Natural killer cell treated with Interleukin-12 subunit alpha and Interleukin-12 subunit beta and Interleukin-15 and Interleukin-18, amount 100 ng/mL, for 72 hours (primary cell): Measurements from ENCODE around the gene UBAC1. TPM values are rescaled to one million over a fixed set of nuclear protein-coding genes. Genes with fewer than 3 reads are reported as not detected.
A peak's percentile ranks its signal among the peaks of the same experiment; 100 is the strongest.

Experiments used
- ATAC-seq, 2 donors: fragments of 150-1000 bp; cut with Tn5 transposase in 1 of 2; sonication (Bioruptor Pico), chemical (Tn5 transposase) in 1 of 2; 2 replicates each; pipeline ENCODE4 v1.10.0; 2021
- DNase-seq: peaks from one replicate; pipeline ENCODE4 v3.0.0; 2022; ENCODE audit warnings: low spot score
- H3K27ac Mint-ChIP-seq, 2 donors: 1 replicate in 1 of 2; 2 replicates in 1 of 2; pipeline ENCODE4 v1.8.0; 2022; ENCODE audit warnings: mixed read lengths in 2 of 2, mild to moderate bottlenecking in 1 of 2, moderate library complexity in 1 of 2
- H3K27me3 Mint-ChIP-seq, 2 donors: 1 replicate in 1 of 2; 2 replicates in 1 of 2; pipeline ENCODE4 v1.8.0; 2022; ENCODE audit warnings: mixed read lengths in 2 of 2
- H3K36me3 Mint-ChIP-seq: one replicate; pipeline ENCODE4 v1.8.0; 2022; ENCODE audit warnings: mixed read lengths
- H3K4me1 Mint-ChIP-seq, 2 donors: 1 replicate in 1 of 2; 2 replicates in 1 of 2; pipeline ENCODE4 v1.8.0; 2022; ENCODE audit warnings: low read depth in 2 of 2, mixed read lengths in 2 of 2, mild to moderate bottlenecking in 1 of 2
- H3K4me3 Mint-ChIP-seq: one replicate; pipeline ENCODE4 v1.8.0; 2022; ENCODE audit warnings: mixed read lengths
- H3K9me3 Mint-ChIP-seq: 2 replicates; pipeline ENCODE4 v1.8.0; 2022; ENCODE audit warnings: mixed read lengths
- total RNA-seq, 2 donors: library from RNA; stranded (reverse); gene quantifications; one replicate each; pipeline ENCODE4 v1.2.3, GENCODE V29; 2022

The UBAC1 gene
- total RNA-seq, 2 donors from 2014 or later: 28.9 to 42.4 TPM

DNA sequence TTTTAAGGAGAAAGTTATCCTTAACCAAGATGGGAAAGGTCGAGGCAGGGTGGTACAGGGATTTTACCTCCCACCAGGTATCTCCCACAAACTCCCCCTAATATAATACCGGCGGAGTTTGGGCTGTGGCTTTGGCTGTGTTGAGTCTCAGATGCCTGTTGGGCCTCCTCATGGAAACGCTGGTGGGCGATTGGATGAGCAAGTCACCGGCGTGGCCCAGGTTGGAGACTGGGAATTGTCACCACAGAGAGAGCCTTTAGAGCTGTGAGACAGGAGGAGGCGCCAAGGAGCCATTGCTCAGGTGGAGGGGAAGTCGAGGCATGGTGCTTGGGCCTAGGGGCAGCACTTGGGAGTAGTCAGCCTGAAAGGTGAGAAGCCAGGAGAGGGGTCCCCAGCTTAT, 50.4 kb downstream of the UBAC1 start:
- H3K27me3 Mint-ChIP-seq: no peaks in the 10 kb centered on the region
- no peak overlapping the region for H3K4me3 Mint-ChIP-seq
- no peak for ATAC-seq
- no peak overlapping the region for H3K27ac Mint-ChIP-seq
- peaks cover 36% of the 10 kb centered on the region for H3K36me3 Mint-ChIP-seq
- peaks cover 4% of the 10 kb centered on the region for H3K9me3 Mint-ChIP-seq
- no peak for DNase-seq
- peaks cover 33 to 39% of the 10 kb centered on the region in 2 donors for H3K4me1 Mint-ChIP-seq

DNA sequence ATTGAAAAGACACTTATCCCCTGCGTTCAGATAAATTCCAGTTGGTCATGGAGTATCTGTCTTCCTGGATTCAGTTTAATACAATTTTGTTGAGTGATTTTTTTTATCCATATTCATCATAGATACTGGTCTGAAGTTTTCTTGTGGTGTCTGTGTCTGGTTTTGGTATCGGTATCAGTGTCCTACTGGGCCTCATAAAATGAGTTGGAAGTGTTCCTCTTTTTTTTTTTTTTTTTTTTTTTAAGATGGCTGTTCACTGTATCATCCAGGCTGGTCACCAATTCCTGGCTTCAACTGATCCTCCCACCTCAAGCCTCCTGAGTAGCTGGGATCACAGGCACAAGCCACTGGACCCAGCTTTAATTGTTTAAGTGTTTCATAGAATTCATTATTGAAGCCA, 51.0 kb downstream of the UBAC1 start:
- peaks cover 32% of the 10 kb centered on the region for H3K36me3 Mint-ChIP-seq
- no peaks in the 10 kb centered on the region for H3K27me3 Mint-ChIP-seq
- peaks cover 4% of the 10 kb centered on the region for H3K9me3 Mint-ChIP-seq
- DNase-seq (no peak), ATAC-seq (no peak)
- no peak overlapping the region for H3K27ac Mint-ChIP-seq
- H3K4me1 Mint-ChIP-seq: peaks cover 38 to 44% of the 10 kb centered on the region in 2 donors
- peak overlapping the region; percentile 13 for H3K4me3 Mint-ChIP-seq

DNA sequence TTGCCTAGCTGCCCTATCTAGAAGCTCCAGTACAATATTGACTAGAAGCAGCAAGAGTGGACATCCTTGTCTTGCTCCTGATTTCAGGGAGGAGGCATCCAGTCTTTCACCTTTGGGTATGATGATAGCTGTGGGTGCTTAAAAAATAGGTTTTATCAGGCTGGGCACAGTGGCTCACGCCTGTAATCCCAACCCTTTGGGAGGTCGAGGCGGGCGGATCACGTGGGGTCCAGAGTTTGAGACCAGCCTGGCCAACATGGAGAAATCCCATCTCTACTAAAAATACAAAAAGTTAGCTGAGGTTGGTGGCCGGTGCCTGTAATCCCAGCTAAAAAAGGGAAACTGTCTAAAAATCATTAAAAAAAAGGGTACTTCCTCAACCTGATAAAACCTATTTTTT, 51.8 kb downstream of the UBAC1 start:
- Mint-ChIP-seq H3K4me1 (peaks cover 42 to 48% of the 10 kb centered on the region in 2 donors), H3K36me3 (peaks cover 31% of the 10 kb centered on the region), H3K4me3 (peak overlapping the region; percentile 75), H3K27ac (peak overlapping the region in 1 of 2 donors; percentile 36), H3K27me3 (no peaks in the 10 kb centered on the region), H3K9me3 (peaks cover 4% of the 10 kb centered on the region)
- no peak for ATAC-seq
- DNase-seq: no peak

DNA sequence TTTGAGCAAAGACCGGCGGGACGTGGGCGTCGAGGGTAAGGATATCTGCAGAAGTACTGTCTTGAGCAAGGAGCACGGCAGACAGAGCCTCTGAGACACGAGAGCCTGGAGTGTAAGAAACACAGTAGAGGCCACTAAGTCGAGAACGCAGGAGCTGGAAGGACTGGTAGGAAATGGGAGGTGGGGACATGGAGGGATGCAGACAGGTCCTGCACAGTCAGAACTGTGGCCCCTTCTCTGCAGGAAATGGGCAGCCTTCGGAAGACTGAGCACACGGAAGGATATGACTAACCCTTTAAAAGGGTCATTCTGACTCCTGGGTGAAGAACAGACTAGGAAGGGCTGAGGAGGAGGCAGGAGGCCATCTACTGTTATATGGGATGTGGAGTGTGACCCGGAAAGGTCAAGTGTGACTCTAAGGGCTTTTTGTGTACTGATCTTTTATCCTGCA, 52.4 kb downstream of the UBAC1 start:
- H3K36me3 Mint-ChIP-seq: peaks cover 27% of the 10 kb centered on the region
- peaks cover 3% of the 10 kb centered on the region for H3K9me3 Mint-ChIP-seq
- peak overlapping the region; percentile 75 for H3K4me3 Mint-ChIP-seq
- peak overlapping the region; percentile 36 to 74 for H3K27ac Mint-ChIP-seq
- peaks cover 40 to 47% of the 10 kb centered on the region in 2 donors for H3K4me1 Mint-ChIP-seq
- ATAC-seq: no peak
- no peak for DNase-seq
- H3K27me3 Mint-ChIP-seq: no peaks in the 10 kb centered on the region

DNA sequence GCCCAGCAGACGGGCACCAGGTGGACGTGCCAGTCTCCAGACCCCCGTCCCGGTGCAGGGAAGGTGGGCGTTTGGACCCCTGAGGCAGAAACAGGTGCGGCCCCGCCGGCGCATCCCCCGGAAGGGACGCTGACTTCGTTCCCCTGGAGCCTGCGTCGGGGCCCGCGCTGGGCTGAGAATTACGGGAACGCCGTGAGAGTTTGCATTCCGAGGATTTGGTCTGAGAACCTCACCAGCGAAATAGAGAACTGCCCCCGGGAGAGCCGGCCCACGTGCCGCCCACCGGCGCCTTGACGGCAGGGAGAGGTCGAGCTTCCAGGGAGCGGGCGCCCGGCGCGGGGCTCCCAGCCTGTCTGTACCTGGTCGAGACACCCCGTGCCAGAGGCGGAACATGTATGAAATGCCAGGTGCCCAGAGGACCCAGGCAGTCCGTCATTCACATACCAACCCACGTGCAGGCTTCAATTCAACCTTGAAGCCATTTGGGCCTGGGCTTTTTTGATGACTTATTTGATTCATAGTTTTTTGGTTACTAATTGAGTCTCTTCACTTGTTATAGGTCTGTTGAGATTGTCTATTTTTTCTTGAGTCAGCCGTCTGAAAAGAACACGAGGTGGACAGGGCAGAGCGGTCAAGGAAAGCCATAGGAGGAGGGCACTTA, 53.0 kb downstream of the UBAC1 start:
- Mint-ChIP-seq H3K4me3 (peak overlapping the region; percentile 75), H3K27ac (peak overlapping the region; percentile 36 to 74), H3K9me3 (no peaks in the 10 kb centered on the region), H3K4me1 (peaks cover 38 to 44% of the 10 kb centered on the region in 2 donors), H3K36me3 (peaks cover 23% of the 10 kb centered on the region), H3K27me3 (no peaks in the 10 kb centered on the region)
- DNase-seq (no peak), ATAC-seq (no peak)

DNA sequence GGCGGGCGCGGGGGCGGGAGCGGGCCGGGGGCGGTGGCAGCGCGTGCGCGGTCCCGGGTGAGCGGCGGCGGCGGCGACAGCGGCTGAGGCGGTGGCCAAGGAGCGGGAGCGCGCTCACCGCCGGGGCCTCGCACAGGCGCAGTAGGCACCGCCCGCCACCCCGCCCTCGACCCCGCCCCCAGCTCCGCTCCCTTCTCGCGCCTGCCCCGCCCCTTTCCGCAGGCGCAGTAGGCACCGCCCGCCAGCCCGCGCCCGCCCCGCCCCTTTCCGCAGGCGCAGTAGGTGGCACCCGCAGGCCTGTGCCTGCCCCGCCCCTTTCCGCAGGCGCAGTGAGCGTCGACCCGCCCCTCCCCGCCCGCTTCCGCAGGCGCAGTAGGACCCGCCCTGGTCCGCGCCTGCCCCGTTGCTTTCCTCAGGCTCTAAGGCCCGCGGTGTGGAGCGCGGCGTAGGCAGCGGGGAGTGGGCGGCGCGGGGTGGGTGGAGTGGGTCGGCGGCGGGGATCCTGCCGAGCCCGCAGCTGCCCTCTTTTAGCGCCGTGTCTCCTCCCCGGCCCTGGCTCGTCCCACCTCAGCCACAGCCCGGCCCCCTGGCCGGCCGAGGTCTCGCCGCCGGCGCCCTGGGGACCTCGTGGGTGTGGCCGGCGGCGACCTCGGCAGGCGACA, 53.6 kb downstream of the UBAC1 start, which contains the start of gene CAMSAP1:
Gene CAMSAP1, minus strand, starts transcription at position 116 of the 662 bp plus-strand sequence. CDS start 387 bp downstream, outside the sequence.
- Mint-ChIP-seq H3K4me1 (peaks cover 38 to 44% of the 10 kb centered on the region in 2 donors), H3K9me3 (no peaks in the 10 kb centered on the region), H3K27ac (peak within 1 kb of the TSS; percentile 57 to 74), H3K27me3 (no peaks in the 10 kb centered on the region), H3K36me3 (peaks cover 23% of the 10 kb centered on the region), H3K4me3 (peak within 1 kb of the TSS; percentile 85)
- DNase-seq (peak; percentile 96), ATAC-seq (peak; percentile 93 to 95)

DNA sequence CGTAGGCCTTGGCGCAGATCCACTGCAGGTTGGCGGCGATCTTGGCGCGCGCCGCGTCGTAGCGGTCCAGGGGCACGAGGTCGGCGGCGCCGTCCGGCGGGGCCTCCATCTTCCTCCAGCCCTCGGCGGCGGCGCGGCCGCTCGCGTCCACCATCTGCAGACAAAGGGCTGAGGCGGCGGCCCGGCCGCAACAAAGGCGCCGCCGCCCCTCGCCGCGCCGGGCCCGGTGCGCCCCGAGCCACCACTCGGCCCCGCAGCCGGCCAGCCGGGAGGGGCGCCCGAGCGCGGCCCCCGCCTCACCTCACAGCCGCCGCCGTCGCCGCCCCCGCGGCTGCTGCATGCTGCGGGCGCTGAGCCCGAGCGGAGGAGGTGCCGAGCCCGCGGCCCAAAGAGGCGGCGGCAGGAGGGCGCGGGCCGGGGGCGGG, 54.2 kb downstream of the UBAC1 start:
- DNase-seq: no peak
- no peaks in the 10 kb centered on the region for H3K27me3 Mint-ChIP-seq
- peaks cover 41 to 47% of the 10 kb centered on the region in 2 donors for H3K4me1 Mint-ChIP-seq
- no peak overlapping the region for H3K27ac Mint-ChIP-seq
- peak in 1 of 2 donors; percentile 24 for ATAC-seq
- peaks cover 21% of the 10 kb centered on the region for H3K36me3 Mint-ChIP-seq
- no peaks in the 10 kb centered on the region for H3K9me3 Mint-ChIP-seq
- H3K4me3 Mint-ChIP-seq: no peak overlapping the region

DNA sequence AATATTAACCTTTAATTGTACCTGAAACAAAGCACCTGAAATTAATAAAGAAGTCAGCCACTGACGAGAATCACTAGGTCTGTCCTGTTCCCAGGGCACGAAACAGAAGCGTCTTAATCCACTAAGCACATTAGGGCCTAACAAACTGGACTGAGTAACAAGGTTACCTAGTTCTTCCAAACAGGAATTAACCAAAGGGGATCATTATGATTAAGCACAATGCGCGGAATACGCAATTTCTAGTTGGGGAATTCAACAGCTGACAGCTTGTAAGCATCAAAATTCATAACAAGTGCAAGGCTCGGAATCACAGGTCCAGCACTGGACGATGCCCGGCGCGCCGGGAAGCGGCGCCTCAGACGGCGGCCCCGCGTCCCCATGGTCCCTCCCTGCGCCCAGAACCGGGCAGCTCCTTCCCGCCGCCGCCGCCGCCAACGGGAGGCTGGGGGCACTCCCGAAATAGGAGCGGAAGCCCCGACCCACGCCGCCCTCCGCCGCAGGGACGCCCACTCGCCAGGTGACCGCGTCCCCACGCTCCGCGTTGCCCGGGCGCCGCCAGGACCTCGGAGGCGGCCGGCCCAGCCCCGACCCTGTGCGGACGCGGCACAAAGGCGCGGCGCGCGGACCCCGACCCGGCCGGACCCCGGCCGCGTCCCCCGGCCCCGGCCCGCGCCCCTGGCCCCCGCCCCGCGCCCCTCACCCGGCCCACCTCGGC, 54.7 kb downstream of the UBAC1 start:
- peak overlapping the region; percentile 85 for H3K4me3 Mint-ChIP-seq
- H3K4me1 Mint-ChIP-seq: peaks cover 38 to 46% of the 10 kb centered on the region in 2 donors
- DNase-seq (no peak), ATAC-seq (no peak)
- peak overlapping the region; percentile 57 to 67 for H3K27ac Mint-ChIP-seq
- H3K27me3 Mint-ChIP-seq: no peaks in the 10 kb centered on the region
- no peaks in the 10 kb centered on the region for H3K9me3 Mint-ChIP-seq
- H3K36me3 Mint-ChIP-seq: peaks cover 16% of the 10 kb centered on the region

DNA sequence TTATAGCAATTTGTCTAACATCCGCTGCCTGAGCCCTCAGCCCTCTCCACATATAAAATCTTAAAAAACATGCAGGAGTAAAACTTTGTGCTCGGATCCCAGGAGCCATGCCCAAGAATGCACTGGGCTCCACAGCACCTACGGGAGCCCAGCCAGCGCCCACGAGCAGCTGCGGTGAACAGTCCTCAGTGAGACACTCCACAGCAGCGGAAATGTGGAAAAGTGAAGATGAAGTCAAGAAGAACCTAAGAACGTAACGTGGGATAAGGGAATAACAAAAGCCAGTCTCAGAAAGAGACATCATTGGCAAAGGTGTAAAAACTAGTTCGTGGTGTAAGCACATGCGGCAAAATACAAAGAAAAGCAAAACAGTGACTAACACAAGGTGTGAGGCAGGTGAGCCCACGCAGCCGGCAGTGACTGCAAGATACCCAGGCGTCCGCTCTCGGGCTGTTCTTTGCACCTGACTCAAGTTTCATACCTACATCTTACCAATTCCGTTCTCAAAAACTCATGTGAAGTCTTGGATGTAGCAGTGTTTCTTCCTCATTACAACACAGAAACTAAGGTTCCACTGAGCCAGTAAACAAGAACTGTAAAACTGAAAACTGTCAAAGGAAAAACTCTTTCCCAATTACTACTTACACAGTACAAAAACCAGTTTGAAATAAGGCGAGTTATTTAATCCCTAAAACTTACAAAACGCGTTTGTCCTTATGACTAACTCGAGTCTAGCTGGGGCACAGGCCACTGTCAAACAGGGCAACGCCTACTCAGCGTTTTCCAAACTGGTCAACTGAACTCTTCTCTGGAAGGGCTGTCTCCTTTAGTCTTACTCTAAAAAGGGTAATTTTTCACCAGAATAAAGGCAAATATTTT, 55.6 kb downstream of the UBAC1 start:
- Mint-ChIP-seq H3K4me1 (peaks cover 38 to 40% of the 10 kb centered on the region in 2 donors), H3K9me3 (no peaks in the 10 kb centered on the region), H3K36me3 (peaks cover 7% of the 10 kb centered on the region), H3K4me3 (peak overlapping the region; percentile 85), H3K27ac (peak overlapping the region; percentile 57 to 67), H3K27me3 (no peaks in the 10 kb centered on the region)
- no peak for DNase-seq
- no peak for ATAC-seq

DNA sequence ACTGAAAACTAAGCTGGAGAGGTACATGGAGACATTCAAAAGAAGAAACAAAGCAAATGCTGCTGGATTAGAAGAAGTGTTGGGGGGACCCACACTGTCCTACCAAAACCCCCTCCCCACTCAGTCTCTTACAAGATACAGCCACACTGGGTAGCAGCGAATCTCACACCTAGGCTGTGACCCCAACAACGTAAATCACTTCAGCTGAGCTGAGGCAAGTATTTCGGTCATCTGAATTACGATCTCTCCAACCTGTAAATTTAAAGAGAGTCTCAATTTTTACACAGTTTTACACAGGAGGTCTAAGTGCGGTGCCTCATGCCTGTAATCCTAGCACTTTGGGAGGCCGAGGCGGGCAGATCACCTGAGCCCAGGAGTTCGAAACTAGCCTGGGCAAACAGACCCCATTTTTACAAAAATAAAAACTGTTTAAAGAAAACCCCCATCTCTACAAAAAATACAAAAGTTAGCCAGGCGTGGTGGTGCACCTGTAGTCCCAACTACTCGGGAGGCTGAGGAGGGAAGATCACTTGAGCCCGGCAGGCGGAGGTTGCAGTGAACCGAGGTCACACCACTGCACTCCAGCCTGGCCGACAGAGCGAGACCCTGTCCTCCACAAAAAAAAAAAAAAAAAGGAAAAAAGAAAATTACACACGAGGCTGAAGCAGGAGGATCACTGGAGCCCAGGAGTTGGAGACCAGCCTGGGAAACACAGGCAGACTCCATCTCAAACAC, 57.2 kb downstream of the UBAC1 start:
- Mint-ChIP-seq H3K4me1 (peaks cover 39 to 43% of the 10 kb centered on the region in 2 donors), H3K36me3 (peaks cover 6% of the 10 kb centered on the region), H3K9me3 (no peaks in the 10 kb centered on the region), H3K27me3 (no peaks in the 10 kb centered on the region), H3K4me3 (no peak overlapping the region), H3K27ac (no peak overlapping the region)
- DNase-seq (no peak), ATAC-seq (no peak)

DNA sequence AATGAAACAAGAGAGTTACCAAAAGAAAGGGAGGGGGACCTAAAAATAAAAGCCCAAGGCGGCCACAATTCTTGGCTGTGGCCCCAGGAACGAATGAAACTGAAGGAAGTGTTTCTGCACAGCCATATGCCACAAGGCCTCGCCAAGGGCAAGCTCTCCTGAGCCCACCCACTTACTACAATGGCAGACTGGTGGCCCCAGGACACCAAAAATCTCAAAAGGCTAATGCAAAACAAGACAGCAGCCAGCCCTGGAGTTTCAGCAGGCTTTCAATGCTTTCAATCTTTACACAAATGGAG, 57.9 kb downstream of the UBAC1 start:
- Mint-ChIP-seq H3K4me3 (no peak overlapping the region), H3K27me3 (no peaks in the 10 kb centered on the region), H3K4me1 (peaks cover 38 to 42% of the 10 kb centered on the region in 2 donors), H3K27ac (no peak overlapping the region), H3K9me3 (no peaks in the 10 kb centered on the region), H3K36me3 (peaks cover 6% of the 10 kb centered on the region)
- no peak for ATAC-seq
- no peak for DNase-seq

DNA sequence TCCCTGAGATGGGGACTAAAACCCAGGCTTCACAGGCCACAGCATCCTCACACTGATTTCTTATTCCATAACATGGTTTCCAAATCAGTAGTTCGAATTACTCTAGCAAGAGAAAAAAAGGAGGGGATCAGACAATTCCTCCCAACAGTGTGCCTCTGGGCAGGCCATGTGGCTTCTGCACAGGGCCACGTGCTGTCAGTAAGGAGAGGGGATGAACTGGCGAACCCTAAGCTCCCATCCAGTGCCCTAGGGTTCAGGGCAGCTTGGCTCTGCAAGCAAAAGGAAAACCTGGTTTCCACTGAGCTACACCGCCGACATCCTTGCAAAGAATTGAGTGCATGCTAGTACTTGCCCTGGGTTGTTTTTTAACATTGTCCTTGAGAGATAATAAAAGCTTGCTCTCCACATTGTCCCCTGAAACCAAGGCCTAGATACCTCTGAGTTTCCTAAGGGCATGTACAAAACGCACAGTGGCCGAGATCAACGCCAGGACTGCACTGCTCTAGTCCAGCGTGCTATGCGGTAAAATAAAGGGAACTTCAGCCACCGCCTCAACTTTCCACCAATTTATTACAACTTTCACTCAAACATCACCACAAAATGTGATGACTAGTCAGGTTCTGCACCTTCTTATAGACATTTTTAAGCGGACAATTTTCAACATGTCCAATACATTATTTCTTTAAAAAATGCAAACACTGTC, 58.4 kb downstream of the UBAC1 start:
- H3K36me3 Mint-ChIP-seq: peaks cover 6% of the 10 kb centered on the region
- DNase-seq (no peak), ATAC-seq (no peak)
- H3K9me3 Mint-ChIP-seq: no peaks in the 10 kb centered on the region
- no peak overlapping the region for H3K27ac Mint-ChIP-seq
- no peak overlapping the region for H3K4me3 Mint-ChIP-seq
- H3K27me3 Mint-ChIP-seq: no peaks in the 10 kb centered on the region
- H3K4me1 Mint-ChIP-seq: peaks cover 40 to 41% of the 10 kb centered on the region in 2 donors
